Stimulated activated naive CD4-positive, alpha-beta T cell (primary cell): Measurements from ENCODE around the gene ANTXRL.
"Not testable (repeated sequence)": the region's sequence is repeated elsewhere in the genome, so short reads cannot be mapped to it uniquely, and the experiment has no call there.

ENCODE experiments used
- DNase-seq, 6 experiments: peaks; one replicate each; lab custom pipeline; 2025; lab: John Stamatoyannopoulos, UW

The ANTXRL gene

GRCh38 chr10:46308113-46308415 is 21.3 kb downstream of the ANTXRL start:
- DNase-seq = no peak

DNA sequence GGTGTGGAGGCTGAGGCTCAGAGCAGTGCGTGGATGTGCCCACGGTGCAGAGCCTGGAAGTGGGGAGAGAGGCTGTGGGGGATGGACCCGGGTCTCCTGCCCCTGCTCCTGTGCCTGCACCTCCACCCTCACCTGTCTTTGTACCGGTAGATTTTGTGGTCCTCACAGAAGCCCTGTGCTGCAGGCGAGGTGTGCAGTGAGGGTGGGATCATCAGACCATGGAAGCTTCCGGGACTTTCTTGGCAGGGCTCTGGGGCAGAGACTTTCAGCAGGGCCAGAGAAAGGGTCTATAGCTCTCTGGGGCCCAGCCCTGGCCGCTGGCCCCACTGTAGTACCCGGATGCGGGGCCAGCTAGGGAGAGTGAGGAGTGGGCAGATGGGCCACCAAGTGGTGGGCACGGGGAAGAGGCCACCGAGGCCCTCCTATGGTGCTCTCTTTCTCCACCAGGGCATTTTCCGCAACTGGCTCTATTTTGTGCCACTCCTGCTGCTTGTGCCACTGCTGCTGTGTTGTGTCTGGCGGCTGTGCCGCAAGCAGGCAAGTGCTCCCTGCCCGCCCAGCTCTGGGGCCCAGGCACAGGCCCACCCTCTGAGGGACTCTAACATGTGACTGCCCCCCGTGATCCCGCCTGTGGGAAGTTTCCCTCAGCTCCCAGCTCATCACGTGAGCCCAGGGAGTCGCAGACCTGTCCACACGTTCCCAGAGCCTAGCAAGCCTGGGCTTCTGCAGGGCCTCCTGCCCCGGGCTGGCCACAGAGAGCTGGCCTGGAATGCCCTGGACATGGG is 22.1 kb downstream of the ANTXRL start:
- DNase-seq = no peak

DNA sequence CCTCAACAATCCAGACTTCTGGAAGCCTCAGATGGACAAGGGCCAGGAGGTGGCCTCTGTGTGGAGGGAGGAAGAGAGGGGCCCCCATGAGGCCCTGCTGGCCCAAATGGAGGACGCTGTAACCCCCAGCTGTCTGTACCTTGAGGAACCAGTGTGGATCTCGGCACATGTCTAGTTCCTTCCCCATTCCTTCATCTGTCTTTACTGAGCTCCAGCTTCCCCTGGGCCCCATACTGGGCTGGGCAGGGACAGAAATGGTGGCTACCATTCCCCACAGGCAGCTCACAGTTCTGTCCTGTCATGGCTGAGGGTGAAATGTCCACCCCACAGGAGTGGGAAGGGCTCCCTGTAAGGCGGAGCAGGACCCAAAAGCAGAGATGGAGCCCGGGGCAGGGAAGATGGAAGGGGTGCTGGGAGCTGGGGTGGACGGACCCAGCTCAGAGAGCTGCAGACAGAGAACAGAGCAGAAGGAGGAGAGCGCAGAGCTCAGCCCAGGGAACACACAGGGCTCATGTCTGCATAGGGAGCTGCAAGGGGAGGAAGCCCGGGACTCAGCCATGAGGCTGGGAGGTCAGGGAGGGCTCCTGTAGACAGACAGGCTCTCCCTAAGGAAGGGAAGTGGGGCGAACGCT is 22.8 kb downstream of the ANTXRL start:
- no peak for DNase-seq

DNA sequence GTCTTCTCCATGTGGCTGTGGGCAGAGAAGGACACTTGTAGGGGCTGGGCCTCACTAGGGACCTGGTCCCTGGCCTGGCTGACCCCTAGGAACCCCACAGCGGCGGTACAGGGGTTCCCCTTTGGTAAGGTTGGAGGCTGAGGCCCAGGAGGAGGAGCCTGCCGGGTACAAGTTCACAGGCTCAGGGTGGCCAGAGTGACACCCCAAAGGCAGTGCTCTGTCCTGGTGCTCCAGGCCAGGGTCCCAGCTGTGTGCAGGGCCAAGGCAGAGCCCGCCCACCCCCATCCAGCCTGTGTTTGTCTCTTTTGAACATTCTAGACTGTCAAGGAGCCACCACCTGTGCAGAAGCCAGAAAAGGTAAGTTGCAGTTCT is 23.3 kb downstream of the ANTXRL start:
- no peak for DNase-seq

GRCh38 chr10:46310851-46311250 is 24.1 kb downstream of the ANTXRL start:
- no peak for DNase-seq

- DNase-seq = no peak
Observed at GRCh38 chr10:46311501-46311951, 24.7 kb downstream of the ANTXRL start.

DNA sequence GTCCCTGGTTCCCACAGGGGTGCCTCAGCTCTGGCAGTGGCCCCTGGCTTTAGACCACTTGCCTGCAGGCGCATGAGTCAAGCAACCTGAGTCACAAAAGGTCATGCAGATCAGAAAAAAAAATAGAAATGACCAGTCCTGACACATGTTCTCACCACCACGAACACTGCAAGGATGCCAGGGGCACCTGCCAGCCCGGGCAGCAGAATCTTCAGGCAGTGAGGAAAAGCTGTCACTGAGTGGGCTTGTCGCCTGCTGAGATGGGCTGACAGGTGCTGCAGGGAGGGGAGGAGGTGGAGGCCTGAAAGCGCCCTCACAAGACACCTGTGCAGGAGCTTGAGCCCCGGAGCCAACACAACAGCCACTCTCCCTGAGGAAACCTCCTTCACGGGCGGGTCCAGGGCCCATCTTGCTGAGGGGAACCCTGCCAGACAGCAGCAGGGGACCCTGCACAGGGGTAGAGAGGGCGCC is 25.2 kb downstream of the ANTXRL start:
- DNase-seq = not testable (repeated sequence)

- DNase-seq = no peak
Observed at GRCh38 chr10:46312953-46313352, 26.2 kb downstream of the ANTXRL start.

GRCh38 chr10:46314071-46314470 is 27.3 kb downstream of the ANTXRL start:
- no peak for DNase-seq

DNA sequence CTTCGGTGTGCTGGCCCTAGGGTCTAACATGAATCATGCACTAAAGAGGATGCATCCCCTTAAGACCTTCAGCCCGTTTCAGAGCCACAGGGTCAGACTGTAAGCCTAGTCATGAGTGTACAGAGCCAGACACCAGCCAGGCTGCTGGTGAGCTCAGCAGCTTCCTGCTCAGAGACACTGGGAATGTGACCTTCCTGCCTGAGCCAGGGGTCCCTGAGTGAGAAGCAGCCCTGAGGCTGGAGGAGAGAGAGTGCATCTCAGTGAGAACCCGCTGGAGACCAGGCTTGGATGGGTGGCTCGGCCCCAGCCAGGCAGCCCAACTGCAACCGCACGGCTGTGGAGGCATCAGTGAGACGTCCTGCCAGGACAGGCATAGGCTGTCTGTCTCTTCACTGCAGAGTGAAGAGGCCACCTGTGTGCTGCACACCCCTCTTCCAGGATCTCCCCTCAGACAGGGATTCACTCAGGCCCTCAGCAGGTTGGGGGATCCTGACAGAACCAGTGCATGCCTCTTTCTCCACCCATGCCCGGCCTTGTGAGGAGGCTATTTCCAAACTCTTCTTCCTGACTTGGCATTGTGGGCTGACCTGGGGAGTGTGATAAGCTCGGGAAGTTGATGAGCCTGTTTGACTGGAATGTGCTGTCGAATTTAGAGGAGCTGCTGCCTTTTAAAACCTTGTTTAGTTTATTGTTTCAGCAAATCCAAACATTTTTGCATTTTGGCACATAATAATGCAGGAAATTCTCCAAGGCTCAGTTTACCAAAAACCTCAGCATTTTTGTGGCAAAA is 28.5 kb downstream of the ANTXRL start:
- DNase-seq = not testable (repeated sequence)

- no peak for DNase-seq
Observed at GRCh38 chr10:46317370-46317769, 30.6 kb downstream of the ANTXRL start.

GRCh38 chr10:46317889-46318288 is 31.1 kb downstream of the ANTXRL start:
- DNase-seq = no peak

- DNase-seq = no peak
Observed at GRCh38 chr10:46318799-46319198, 32.0 kb downstream of the ANTXRL start.

GRCh38 chr10:46319389-46319788 is 32.6 kb downstream of the ANTXRL start:
- no peak for DNase-seq

- DNase-seq = no peak
Observed at GRCh38 chr10:46321770-46322169, 35.0 kb downstream of the ANTXRL start.

DNA sequence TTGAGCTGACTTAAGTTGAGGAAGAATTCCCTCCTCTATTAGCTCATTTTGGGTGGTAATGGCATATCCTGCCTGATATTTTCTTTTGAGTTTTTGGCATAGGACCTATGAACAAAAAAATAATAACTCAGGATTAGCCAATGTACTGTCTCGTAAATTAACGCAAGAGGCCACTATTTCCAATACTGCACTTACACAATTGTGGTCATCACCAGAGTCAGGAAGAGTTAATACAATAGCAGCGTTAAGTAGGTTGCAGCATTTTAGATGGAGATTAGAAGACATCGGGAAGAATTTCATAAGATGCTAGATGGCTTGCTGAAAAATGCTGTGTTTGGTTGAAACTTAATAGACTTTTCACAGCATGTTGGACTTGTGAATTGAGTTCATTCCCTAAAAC is 36.4 kb downstream of the ANTXRL start:
- DNase-seq = no peak

DNA sequence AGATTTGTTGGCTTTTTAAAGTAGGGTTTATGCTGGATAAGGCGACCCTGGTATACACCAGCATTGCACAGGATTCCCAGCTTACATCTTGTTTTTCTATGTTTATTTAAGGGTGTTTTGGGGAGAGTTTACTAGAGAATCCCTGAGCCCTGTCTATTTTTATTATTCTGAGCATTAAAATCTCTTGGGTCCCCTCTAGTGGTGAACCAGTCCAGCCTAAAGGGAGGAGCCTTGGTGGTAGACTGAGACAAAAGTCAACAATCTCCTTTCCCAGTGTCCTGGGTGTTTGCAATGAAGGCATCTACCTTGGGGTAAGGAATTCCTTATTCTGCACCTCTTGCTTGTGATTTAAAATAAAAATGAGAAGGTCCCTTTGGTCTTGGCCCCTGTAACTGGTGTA is 38.2 kb downstream of the ANTXRL start:
- peak in 3 of 6 experiments; percentile 3 to 28 (median 5) for DNase-seq

DNA sequence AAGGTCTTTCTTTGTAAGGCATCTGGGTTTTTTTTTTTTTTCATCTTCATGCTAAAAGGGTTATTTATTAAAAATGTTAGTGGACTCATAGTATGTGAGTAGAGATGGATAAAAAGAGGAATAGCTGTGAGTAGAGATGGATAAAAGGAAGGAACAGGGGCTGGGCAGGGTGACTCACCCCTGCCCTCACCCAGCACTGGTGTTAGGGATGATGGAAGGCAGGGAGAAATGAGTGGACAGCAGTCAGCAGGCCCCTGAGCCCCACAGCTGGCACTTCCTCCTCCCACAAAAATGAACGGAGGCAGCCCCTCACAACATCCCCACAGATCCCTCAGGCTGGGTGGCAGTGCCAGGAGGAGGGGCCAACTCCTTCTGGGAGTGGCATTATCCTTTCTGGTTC is 39.3 kb downstream of the ANTXRL start:
- DNase-seq = no peak

GRCh38 chr10:46326971-46327370 is 40.2 kb downstream of the ANTXRL start:
- no peak for DNase-seq

- no peak for DNase-seq
Observed at GRCh38 chr10:46327685-46328084, 40.9 kb downstream of the ANTXRL start.

DNA sequence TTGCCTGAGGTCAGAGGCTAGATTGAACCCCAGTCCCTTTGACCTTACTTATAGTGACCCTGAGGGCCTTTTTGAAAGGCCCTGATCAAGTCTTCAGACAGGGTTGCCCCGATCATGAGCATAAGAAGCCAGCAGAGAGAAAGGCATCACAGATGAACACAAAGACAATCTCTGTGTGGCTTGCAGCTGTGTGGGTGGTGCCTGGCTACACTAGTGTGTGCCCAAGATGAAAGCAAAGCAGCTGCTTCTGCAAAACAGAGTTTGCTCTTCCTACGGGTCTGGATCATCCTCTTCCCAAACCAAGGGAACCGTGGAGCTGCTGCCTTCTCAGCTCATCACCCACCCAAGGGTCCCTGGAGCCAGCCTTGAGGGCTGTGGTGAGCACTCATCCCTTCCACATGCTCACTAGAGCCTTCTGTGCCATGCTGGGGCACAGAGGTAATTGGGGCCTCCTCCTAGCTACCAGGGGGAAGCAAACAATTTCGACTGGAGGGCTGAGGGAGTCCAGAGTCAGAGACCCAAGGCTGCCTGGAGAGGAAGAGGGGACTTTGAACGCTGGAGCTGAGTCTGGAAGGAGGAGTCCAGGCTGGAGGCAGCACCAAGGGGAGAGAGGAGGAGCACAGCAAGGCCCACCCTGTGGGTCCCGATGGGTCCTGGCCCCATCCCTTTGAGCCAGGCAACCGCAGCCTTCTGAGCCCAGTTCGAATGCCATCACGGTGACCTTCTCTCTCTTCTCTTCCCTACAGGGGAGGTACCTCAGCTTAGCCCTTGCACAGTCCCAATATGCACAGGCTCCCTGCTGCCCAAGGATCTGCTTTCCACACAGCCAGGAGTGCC is 42.3 kb downstream of the ANTXRL start:
- DNase-seq = no peak

DNA sequence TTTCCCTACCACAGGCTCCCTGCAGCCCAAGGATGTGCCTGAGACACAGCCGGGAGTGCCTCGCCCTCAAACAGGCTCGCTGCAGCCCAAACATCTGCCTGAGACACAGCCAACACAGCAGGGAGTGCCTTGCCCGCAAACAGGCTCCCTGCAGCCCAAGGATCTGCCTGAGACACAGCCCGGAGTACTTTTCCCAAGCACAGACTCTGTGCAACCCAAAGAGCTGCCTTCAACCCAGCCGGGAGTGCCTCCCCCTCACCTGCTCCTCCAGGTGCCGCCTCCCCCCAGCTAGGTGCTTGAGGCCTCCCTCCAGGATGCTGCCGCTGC is 42.9 kb downstream of the ANTXRL start:
- no peak for DNase-seq
